Measurements from ENCODE around the gene TRAF1. TPM values are rescaled to one million over a fixed set of nuclear protein-coding genes. Genes with fewer than 3 reads are reported as not detected.

The TRAF1 gene
- total RNA-seq, 1 experiment from 2014 or later: 1.7 TPM

DNA sequence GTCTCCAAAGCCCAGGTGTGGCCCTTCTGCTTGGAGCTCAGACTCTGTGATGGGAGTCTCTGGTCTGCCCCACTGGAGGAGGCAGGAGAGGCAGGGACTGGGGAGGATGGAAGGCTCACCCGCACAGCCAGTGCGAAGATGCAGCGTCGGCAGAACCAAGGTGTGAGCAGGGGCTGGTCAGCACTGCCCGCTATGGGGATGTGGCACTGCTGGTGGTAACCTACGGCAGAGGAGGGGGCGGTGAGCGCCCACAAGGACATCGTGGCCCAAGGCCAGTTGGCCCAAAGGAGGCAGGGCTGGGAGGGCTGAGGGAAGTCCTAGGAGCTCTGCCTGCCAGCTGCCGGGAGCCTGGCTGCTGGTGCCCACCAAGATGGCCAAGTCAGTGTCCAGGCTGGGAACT, 56.9 kb downstream of the TRAF1 start:
- POLR2A ChIA-PET: no interaction called here
- CTCF ChIA-PET: interaction anchor here (1.1 kb wide), 1 partner anchor 67 kb away, joined by 3 read pairs; no protein-coding TSS in a partner anchor
- no peak for ATAC-seq
- Histone ChIP-seq H3K36me3 (ENCODE audit: control insufficient read depth in 1 of 2, insufficient read depth in 2 of 2, low read length in 2 of 2) (peaks cover 0 to 28% of the 10 kb centered on the region in 2 experiments; a peak in 1 of 4 replicates), H3K9ac (ENCODE audit: low read length) (no peak overlapping the region), H3K4me3 (replicated peaks in 1 of 2; ENCODE audit: low read depth in 1 of 2, low read length in 2 of 2) (no peak overlapping the region), H3K9me3 (ENCODE audit: control insufficient read depth in 1 of 2, insufficient read depth in 1 of 2, low read depth in 1 of 2, low read length in 2 of 2) (no peaks in the 10 kb centered on the region), H3K79me2 (ENCODE audit: insufficient read depth, low read length) (peaks cover 6% of the 10 kb centered on the region), H3K27ac (ENCODE audit: low read depth, low read length) (peak overlapping the region; percentile 54), H2AFZ (ENCODE audit: low read depth, low read length, poor library complexity, severe bottlenecking) (no peak overlapping the region), H4K20me1 (ENCODE audit: insufficient read depth) (no peaks in the 10 kb centered on the region), H3K4me2 (ENCODE audit: low read length) (0 out of 2 replicates have a peak overlapping the region, but pooled peaks have one; percentile 79), H3K27me3 (ENCODE audit: insufficient read depth, low read length) (no peaks in the 10 kb centered on the region), H3K4me1 (ENCODE audit: control insufficient read depth in 1 of 2, insufficient read depth in 2 of 2, low read length in 2 of 2) (peaks cover 31 to 42% of the 10 kb centered on the region in 2 experiments), H3K9me2 (ENCODE audit: insufficient read depth) (no peaks in the 10 kb centered on the region)
- intact Hi-C loops (cut with micrococcal nuclease): loop anchor here (2.0 kb wide), 1 partner anchor 27 kb away; the partner anchor contains the start of gene PSMD5
- DNase-seq (ENCODE audit: low read depth, low spot score): no peak
- no TSS peak for BruUV-seq (replicated peaks)
- RAD21 ChIA-PET (ENCODE audit: low non-redundant PET in 1 of 2, low total read pairs in 2 of 2, uncharacterized antibody in 2 of 2, unreplicated experiment in 2 of 2): no interaction called here
- TF ChIP-seq CBX3 (IDR thresholded peaks at IDR 0.05; ENCODE audit: low read depth) (no peak), JUND (IDR thresholded peaks at IDR 0.05) (no peak), FOSL1 (IDR thresholded peaks at IDR 0.05; ENCODE audit: low read depth) (no peak), ZFX (IDR thresholded peaks at IDR 0.05) (no peak), POLR2A (IDR thresholded peaks at IDR 0.05; ENCODE audit: borderline replicate concordance, extremely low read depth, insufficient read depth, insufficient read length) (no peak), YY1 (IDR thresholded peaks at IDR 0.05; ENCODE audit: extremely low read depth, insufficient replicate concordance, low read depth, low read length) (no peak)
- TF ChIP-seq, protein P1, sequence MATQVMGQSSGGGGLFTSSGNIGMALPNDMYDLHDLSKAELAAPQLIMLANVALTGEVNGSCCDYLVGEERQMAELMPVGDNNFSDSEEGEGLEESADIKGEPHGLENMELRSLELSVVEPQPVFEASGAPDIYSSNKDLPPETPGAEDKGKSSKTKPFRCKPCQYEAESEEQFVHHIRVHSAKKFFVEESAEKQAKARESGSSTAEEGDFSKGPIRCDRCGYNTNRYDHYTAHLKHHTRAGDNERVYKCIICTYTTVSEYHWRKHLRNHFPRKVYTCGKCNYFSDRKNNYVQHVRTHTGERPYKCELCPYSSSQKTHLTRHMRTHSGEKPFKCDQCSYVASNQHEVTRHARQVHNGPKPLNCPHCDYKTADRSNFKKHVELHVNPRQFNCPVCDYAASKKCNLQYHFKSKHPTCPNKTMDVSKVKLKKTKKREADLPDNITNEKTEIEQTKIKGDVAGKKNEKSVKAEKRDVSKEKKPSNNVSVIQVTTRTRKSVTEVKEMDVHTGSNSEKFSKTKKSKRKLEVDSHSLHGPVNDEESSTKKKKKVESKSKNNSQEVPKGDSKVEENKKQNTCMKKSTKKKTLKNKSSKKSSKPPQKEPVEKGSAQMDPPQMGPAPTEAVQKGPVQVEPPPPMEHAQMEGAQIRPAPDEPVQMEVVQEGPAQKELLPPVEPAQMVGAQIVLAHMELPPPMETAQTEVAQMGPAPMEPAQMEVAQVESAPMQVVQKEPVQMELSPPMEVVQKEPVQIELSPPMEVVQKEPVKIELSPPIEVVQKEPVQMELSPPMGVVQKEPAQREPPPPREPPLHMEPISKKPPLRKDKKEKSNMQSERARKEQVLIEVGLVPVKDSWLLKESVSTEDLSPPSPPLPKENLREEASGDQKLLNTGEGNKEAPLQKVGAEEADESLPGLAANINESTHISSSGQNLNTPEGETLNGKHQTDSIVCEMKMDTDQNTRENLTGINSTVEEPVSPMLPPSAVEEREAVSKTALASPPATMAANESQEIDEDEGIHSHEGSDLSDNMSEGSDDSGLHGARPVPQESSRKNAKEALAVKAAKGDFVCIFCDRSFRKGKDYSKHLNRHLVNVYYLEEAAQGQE (IDR thresholded peaks at IDR 0.05; ENCODE audit: low read depth): no peak
